ENCODE data around the gene SLC23A2.

Gene SLC23A2

DNA sequence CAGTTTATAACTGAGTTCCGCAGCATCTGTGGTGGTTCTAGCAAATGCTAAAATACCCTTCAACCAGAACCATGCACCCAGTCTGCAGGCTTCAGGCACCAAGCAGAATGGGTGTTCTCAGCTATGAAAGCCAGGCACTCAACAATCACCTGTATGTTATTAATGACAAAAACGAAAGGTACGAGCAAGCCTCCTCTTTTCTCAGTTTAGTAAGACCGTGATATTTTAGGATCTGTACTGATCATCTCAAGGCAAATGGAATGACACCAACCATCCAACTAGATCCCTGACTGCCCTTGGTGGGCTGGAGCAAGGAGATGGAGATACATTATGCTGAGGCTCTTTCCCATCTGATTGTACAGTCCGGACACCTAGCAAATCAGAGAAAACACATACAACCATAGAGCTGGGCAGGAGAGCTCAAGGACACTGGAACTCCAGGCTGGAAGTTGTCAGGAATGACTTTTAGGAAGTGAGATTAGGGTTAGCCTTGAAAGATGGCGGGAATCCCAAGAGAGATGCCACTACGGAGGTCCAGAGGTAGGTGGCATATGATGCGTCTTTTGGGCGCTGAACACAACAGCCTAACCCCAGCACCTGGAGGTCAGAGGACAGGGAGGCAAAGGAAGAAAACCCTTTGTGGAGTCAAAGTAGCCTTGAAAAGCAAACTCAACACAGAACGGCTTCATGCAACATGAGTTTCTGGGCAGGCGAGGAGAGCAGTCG lies 33.4 kb downstream of the SLC23A2 start:
- H3K36me3 ChIP-seq = peaks cover 5 to 24% (median 8%) of the 10 kb centered on the region in 3 donors
- no peaks in the 10 kb centered on the region for H3K9me3 ChIP-seq
- H3K27me3 ChIP-seq = no peaks in the 10 kb centered on the region
- H3K27ac ChIP-seq = no peak overlapping the region
- TF ChIP-seq, protein P1, sequence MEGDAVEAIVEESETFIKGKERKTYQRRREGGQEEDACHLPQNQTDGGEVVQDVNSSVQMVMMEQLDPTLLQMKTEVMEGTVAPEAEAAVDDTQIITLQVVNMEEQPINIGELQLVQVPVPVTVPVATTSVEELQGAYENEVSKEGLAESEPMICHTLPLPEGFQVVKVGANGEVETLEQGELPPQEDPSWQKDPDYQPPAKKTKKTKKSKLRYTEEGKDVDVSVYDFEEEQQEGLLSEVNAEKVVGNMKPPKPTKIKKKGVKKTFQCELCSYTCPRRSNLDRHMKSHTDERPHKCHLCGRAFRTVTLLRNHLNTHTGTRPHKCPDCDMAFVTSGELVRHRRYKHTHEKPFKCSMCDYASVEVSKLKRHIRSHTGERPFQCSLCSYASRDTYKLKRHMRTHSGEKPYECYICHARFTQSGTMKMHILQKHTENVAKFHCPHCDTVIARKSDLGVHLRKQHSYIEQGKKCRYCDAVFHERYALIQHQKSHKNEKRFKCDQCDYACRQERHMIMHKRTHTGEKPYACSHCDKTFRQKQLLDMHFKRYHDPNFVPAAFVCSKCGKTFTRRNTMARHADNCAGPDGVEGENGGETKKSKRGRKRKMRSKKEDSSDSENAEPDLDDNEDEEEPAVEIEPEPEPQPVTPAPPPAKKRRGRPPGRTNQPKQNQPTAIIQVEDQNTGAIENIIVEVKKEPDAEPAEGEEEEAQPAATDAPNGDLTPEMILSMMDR (IDR thresholded peaks at IDR 0.05) = no peak
- intact Hi-C loops (cut with DNase I; ENCODE audit: low total_unique reads) = no loop called here
- H3K4me3 ChIP-seq = no peak overlapping the region
- peaks cover 0 to 4% (median 0%) of the 10 kb centered on the region in 4 donors for H3K4me1 ChIP-seq
- no peak for DNase-seq

DNA sequence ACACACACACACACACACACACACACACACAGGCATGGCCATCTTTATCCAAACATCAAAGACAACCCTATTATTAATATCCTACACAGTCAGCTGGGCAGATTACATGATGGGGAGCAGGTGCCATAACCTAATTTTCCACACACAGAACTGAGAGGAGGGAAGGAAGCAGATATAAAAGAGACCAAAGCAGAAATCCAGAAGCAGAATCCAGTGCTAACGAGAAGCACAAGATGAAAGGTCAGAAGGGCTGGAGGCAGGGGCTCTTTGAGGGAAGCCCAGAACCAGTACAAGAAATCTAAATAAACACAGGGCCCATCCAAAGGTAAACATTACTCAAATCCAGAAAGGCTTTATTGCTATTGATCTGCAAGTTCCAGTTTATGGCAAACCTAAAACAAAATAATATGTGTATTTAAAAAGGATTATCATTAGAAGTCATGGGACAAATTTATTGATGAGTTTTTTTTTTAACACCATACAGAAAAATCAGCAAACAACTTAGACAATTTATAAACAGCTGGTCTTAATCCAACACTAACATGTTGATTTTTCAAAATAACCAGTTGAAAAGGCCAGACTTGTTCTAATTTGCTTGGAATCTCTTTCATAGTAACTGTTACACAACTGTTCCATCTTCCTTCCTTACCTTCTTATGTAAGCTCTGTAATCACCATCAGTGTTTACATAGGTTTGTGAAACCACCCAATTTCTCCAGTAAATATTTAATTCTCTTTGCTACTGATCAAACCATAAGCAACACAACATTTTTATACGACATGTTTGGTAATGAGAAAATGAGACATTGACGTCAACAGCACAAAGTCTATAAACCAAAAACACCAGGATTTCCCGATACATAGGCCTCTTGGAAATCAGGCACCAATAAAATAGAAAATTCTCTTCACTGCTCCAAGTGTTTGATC lies 34.2 kb downstream of the SLC23A2 start:
- no peaks in the 10 kb centered on the region for H3K27me3 ChIP-seq
- H3K9me3 ChIP-seq = no peaks in the 10 kb centered on the region
- no peak for DNase-seq
- no peak overlapping the region for H3K27ac ChIP-seq
- H3K4me3 ChIP-seq = no peak overlapping the region
- TF ChIP-seq, protein P1 (IDR thresholded peaks at IDR 0.05) = no peak
- intact Hi-C loops (cut with DNase I; ENCODE audit: low total_unique reads) = no loop called here
- peaks cover 5 to 24% (median 8%) of the 10 kb centered on the region in 3 donors for H3K36me3 ChIP-seq
- H3K4me1 ChIP-seq = no peaks in the 10 kb centered on the region

DNA sequence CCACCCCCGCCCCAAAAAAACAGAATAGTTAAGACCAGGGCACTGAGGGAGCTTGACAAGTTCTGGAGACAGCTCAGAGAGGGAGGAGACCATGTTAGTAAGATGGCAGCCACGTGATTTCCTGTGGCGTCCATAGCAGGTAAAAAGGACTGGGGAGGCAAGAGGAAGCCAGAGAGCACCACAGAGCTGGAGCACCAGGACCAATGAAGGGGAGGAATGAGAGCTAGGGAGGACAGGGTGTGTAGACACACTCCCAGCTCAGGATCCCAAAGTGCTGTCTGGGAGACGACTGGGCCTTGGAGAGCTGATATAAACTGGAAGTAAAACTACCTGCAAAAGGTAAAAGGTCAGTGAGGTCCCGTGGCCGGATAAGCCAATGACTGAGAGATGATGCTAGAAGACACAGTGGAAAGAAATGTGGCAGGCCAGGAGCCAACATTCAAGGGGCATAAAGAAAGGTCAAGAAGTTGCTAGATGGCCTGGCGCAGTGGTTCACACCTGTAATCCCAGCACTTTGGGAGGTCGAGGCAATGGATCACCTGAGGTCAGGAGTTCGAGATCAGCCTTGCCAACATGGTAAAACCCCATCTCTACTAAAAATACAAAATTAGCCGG lies 39.0 kb downstream of the SLC23A2 start:
- Histone ChIP-seq H3K27ac (no peak overlapping the region), H3K27me3 (no peaks in the 10 kb centered on the region), H3K36me3 (no peaks in the 10 kb centered on the region), H3K4me3 (no peak overlapping the region), H3K4me1 (peaks cover 0 to 12% (median 0%) of the 10 kb centered on the region in 4 donors), H3K9me3 (no peaks in the 10 kb centered on the region)
- no peak for DNase-seq
- intact Hi-C loops (cut with DNase I; ENCODE audit: low total_unique reads) = no loop called here
- TF ChIP-seq, protein P1 (IDR thresholded peaks at IDR 0.05) = no peak

DNA sequence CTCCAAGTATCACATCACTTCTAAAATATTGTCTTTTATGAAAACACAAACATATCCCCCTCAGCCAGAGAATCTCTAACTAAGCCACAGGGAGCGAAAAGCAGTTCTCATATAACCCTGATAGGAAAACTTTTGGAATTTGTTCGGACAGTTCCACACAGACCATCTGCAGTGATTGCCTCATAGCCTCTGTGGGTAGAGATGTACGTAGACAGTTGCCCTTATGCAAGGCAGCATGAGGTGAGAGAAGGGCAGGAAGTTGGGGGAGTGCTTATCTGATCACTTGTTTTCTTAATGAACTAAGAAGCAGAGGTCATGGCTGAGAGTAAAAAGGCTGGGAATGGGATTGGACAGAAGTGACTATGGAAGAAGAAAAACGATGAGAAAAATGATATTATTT lies 39.6 kb downstream of the SLC23A2 start:
- TF ChIP-seq, protein P1 (IDR thresholded peaks at IDR 0.05) = no peak
- DNase-seq = no peak
- Histone ChIP-seq H3K36me3 (no peaks in the 10 kb centered on the region), H3K9me3 (no peaks in the 10 kb centered on the region), H3K4me1 (peaks cover 0 to 12% (median 0%) of the 10 kb centered on the region in 4 donors), H3K27me3 (no peaks in the 10 kb centered on the region), H3K27ac (no peak overlapping the region), H3K4me3 (no peak overlapping the region)
- intact Hi-C loops (cut with DNase I; ENCODE audit: low total_unique reads) = no loop called here

DNA sequence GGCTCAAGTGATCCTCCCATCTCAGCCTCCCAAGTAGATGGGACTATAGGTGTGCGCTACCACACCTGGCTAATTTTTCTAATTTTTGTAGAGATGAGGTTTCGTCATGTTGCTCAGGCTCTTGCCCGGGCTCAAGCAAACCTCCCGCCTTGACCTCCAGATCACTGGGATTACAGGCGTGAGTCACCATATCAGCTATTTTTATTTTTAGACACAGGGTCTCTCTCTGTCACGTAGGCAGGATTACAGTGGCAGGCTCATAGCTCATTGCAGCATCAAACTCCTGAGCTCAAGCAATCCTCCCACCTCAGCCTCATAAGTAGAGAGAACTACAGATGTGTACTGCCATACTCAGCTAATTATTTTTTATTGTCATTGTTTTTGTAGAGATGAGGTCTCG lies 41.7 kb downstream of the SLC23A2 start:
- Histone ChIP-seq H3K27me3 (no peaks in the 10 kb centered on the region), H3K27ac (no peak overlapping the region), H3K4me1 (peaks cover 0 to 12% (median 0%) of the 10 kb centered on the region in 4 donors), H3K36me3 (no peaks in the 10 kb centered on the region), H3K4me3 (no peak overlapping the region), H3K9me3 (no peaks in the 10 kb centered on the region)
- intact Hi-C loops (cut with DNase I; ENCODE audit: low total_unique reads) = no loop called here
- TF ChIP-seq, protein P1 (IDR thresholded peaks at IDR 0.05) = no peak
- DNase-seq = no peak

Data from tibial artery (tissue), 4 donors.